Fibroblast of peridontal ligament (primary cell): Measurements from ENCODE around the gene CAMTA1.

Experiments used
- DNase-seq: peaks from one replicate; pipeline ENCODE4 v3.0.0-alpha.2; 2010; ENCODE audit errors: extremely low read depth

The CAMTA1 gene

GRCh38 chr1:7196036-7196911 is 411.0 kb downstream of the CAMTA1 start:
- no peak for DNase-seq

DNA sequence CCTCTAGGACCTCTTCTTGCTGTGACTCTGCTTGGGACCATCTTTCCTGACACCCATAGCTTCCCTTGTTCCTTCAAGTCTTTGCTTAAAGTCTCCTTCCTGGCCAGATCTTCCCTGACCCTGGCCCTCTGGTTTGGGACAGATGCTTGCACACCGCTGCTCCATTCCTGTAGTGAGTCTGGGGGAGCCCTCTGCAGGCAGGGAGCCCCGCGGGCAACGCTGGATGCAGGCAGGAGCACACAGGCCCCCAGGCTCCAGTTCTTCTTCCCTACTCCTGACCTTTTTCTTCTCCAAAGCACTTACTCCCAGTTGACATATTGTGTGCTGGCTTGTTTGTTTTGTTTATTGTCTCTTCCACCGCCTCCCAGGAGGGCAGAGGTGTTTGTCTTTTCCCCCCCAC is 413.4 kb downstream of the CAMTA1 start:
- no peak for DNase-seq

DNA sequence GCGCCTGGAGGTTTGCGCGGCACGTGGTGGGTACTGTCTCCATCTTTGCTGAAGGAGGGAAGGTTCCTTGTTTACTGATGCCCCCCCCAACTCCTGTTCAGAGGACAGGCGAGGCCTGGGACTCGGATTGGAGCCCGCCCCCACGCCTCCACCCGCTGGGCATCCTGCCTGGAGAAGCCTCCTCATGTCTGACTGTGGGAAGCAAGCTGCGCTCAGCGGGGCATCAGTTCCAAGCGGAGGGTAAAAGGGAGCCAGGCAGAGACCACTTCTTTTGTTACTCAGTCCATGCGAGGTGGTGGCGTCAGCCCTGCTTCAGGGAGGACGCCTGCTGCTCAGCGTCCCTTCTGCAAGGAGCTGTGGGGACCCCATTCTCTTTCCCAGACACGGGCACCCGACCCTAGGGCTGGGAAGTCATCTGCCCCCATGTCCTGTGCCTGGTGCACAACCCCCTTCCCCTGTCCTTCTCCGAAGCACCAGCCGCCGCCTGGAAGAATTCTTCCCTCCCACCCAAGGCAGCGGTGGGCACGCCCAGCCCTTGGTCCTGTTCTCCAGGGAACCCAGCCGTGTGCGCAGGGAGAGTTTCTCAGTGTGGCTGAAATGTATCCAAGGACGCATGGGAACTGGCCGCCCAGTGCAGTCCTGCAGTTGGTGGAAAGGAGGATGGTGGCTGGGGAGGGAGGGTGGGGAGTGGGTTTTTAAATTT is 414.0 kb downstream of the CAMTA1 start:
- DNase-seq: no peak

GRCh38 chr1:7207875-7208646 is 422.8 kb downstream of the CAMTA1 start:
- peak; percentile 35 for DNase-seq

- DNase-seq: no peak
These were observed 423.5 kb downstream of the CAMTA1 start for GRCh38 chr1:7208647-7209180.

- no peak for DNase-seq
These were observed 424.1 kb downstream of the CAMTA1 start for GRCh38 chr1:7209336-7209735.

DNA sequence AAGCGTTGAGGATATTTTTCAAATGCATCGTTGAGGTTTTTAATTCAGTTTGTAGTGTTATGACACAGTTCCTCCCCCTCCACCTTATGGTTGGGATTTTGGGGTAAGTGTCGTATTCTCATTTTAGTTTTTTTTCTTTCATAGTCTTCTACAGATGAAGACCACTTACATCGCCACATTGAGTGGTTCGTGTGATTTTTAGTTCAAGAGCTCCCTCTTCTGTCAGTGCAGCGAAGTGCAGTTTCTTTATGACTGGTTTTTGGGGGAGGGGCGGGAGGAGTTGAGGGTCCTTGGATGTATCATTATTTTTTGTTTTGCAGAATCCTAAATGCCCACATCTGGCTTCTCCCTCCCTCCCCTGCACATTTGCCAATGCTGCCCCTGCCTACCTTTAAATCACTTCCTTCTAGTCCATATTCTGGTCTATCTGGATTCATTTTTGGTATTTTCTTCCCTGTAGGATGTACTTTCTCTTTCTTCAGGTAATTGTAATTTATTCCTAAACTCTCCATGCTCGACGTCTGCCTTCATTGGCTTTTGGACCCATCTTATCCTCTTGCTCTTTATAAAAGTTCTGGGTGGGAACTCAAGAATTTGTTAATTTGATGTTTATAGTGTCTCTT is 433.1 kb downstream of the CAMTA1 start:
- DNase-seq: peak; percentile 64

DNA sequence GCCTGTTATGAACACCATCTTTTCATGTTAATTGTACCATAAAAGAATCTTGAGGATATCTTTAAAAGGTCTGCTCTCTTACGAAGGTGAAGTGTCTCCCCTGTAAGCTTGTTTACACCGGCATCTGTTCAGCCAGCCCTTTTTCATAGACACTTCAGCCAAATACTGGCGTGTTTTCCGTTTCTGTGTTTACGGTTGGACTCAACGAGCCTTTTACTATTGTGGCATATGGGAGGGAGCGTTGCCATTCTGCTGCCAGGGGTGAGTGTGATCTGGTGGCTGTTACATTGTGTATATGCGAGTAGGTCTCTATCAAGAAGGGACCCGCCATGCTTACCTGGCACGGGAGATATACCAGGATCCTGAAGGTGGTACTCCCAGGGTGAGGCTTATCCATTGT is 433.8 kb downstream of the CAMTA1 start:
- no peak for DNase-seq

- DNase-seq: no peak
These were observed 434.8 kb downstream of the CAMTA1 start for GRCh38 chr1:7220007-7220406.

DNA sequence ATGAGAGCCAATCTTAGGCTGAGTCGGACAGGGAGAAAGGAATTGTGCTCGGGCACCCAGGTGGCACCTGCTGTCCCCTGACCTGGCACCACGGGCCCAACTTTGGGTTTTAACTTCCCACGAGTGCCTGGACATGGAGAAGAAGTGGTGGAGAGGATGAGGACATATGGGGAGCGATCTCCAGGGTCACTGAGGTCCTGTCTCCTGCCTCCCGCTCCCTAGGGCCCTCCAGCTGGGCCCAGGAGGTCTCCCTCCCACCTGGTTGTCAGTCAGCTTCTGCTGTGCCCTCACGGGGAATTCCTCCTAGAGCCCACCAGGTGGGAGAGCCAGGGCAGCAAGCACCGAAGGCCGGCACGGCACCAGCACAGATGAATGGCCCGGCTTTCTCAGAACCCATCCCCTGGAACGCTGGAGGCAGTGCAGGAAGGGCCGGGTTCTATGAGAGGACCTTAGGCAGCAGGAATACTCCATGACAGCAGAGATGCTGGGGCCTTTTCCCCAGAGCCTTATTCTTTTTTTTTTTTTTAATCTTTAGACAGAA is 435.5 kb downstream of the CAMTA1 start:
- no peak for DNase-seq

GRCh38 chr1:7221826-7222694 is 436.8 kb downstream of the CAMTA1 start:
- DNase-seq: no peak

GRCh38 chr1:7222695-7223015 is 437.4 kb downstream of the CAMTA1 start:
- no peak for DNase-seq

DNA sequence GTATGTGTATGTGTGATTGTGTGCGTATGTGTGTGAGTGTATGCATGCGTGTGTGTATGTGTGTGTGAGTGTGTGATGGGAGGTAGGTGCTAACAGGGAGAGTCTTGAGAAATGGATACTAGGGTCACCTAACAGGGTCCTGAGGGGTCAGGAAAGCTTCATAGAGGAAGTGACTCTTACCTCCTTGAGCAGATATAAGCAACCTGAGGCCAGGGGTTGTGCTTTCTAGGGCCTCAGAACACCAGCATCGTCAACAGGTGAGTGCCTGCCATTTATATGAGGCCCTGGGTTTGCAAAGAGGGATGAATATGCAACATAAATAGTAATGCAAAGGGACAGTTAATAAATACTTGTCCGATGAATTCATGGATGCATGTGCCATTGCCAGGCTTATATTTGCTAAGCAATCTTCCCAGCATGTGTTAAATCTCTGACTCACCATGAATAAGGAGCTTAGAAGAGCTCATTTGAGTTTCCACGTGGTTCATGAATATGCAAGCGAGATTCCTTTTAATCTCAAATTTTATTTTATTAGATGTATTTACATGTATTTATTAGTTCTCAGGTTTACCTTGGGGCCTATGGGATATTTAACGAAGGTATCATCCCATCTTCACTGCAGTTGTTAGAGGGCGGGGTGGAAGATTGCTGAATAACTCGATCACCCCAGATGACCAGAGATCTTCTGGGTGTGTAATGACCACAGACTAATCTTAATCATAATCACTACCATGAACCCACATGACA is 438.3 kb downstream of the CAMTA1 start:
- DNase-seq: peak; percentile 82

DNA sequence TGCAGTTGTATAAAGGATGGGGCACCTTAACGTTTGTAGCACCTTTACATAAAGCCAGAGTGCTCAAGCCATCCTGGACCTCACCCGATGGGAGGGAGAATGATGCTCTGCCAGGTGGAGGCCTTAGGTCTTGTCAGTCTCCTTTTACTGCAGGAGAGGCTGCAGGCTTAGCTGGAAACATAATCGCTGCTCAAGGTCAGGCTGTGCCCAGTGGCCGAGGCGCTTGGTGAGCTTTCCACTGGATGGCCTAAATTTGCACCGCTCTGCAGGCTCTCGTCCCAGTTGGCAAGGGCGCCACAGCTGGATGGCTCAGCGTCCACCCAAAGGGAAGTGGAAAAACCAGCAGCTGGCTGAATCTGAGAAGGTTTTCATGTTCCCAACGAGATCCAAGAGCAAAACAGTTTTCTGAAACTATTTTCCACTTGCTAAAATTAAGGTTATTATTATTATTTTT is 438.9 kb downstream of the CAMTA1 start:
- DNase-seq: no peak

GRCh38 chr1:7224644-7225043 is 439.4 kb downstream of the CAMTA1 start:
- no peak for DNase-seq

GRCh38 chr1:7225711-7226505 is 440.7 kb downstream of the CAMTA1 start:
- DNase-seq: no peak

DNA sequence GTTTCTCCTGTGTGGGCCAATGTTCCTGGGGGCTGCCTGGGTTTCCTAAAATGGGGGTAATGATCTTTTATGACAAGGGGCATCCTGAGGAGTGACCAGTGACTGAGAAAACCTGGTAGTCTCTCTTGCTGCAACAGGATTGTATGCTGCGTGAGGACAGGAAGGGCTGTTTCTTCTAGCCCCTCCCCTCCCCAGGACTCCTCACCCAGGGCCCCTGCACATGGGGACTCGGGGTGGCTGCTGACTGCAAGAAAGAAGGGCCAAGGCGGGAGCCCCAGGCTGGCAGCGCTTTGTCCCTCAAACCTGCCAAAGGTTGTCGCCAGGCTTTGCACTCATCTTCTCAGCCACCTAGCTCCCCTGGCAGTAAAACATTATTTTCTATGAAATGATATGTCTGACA is 442.4 kb downstream of the CAMTA1 start:
- no peak for DNase-seq

GRCh38 chr1:7228252-7228961 is 443.2 kb downstream of the CAMTA1 start:
- no peak for DNase-seq
